Ammon's horn (tissue), 1 donor: Measurements from ENCODE around the gene TSPYL1.
"Not testable (repeated sequence)": the region's sequence is repeated elsewhere in the genome, so short reads cannot be mapped to it uniquely, and the experiment has no call there.

Experiments
- DNase-seq: peaks from one replicate; pipeline ENCODE4 v3.0.0-alpha.2; 2016; ENCODE audit warnings: low spot score

TSPYL1 gene

GRCh38 chr6:116298273-116298672 is 18.5 kb upstream of the TSPYL1 start:
- no peak for DNase-seq

GRCh38 chr6:116292553-116292952 is 12.8 kb upstream of the TSPYL1 start:
- no peak for DNase-seq

GRCh38 chr6:116291701-116292396 is 12.1 kb upstream of the TSPYL1 start:
- DNase-seq: no peak

- DNase-seq: no peak
Observed at GRCh38 chr6:116290799-116291198, 11.1 kb upstream of the TSPYL1 start.

GRCh38 chr6:116289876-116290275 is 10.1 kb upstream of the TSPYL1 start:
- no peak for DNase-seq

GRCh38 chr6:116287689-116288282 is 8.1 kb upstream of the TSPYL1 start:
- DNase-seq: peak; percentile 74

GRCh38 chr6:116286773-116287358 is 7.1 kb upstream of the TSPYL1 start:
- DNase-seq: no peak

GRCh38 chr6:116284984-116285383 is 5.3 kb upstream of the TSPYL1 start:
- DNase-seq: not testable (repeated sequence)

- no peak for DNase-seq
Observed at GRCh38 chr6:116283191-116283590, 3.5 kb upstream of the TSPYL1 start.

- no peak for DNase-seq
Observed at GRCh38 chr6:116282698-116283097, 3.0 kb upstream of the TSPYL1 start.

GRCh38 chr6:116280933-116281316 is 1.2 kb upstream of the TSPYL1 start:
- DNase-seq: no peak

GRCh38 chr6:116280161-116280932 is 617 bp upstream of the TSPYL1 start:
- no peak for DNase-seq

GRCh38 chr6:116278854-116279231 is 887 bp downstream of the TSPYL1 start:
- no peak for DNase-seq

- DNase-seq: no peak
Observed at GRCh38 chr6:116278481-116278829, 1.3 kb downstream of the TSPYL1 start.

- DNase-seq: no peak
Observed at GRCh38 chr6:116277124-116277523, 2.6 kb downstream of the TSPYL1 start.

- no peak for DNase-seq
Observed at GRCh38 chr6:116271149-116271708, 8.5 kb downstream of the TSPYL1 start.

- peak; percentile 64 for DNase-seq
Observed at GRCh38 chr6:116268589-116269293, 11.0 kb downstream of the TSPYL1 start.

GRCh38 chr6:116267836-116268588 is 11.7 kb downstream of the TSPYL1 start:
- no peak for DNase-seq

GRCh38 chr6:116266803-116267202 is 12.9 kb downstream of the TSPYL1 start:
- no peak for DNase-seq

GRCh38 chr6:116265041-116265829 is 14.5 kb downstream of the TSPYL1 start:
- DNase-seq: no peak
